Left lung (tissue), 10 donors: ENCODE measurements around the gene OSTF1. TPM values are rescaled to one million over a fixed set of nuclear protein-coding genes. Genes with fewer than 3 reads are reported as not detected.

Source experiments
- ATAC-seq: fragments of 200-7000 bp; cut with Tn5 transposase; one replicate; pipeline ENCODE4 v1.9.1; 2020; ENCODE audit warnings: moderate library complexity
- DNase-seq, 4 donors: peaks; one replicate each; pipeline ENCODE4 v3.0.0-alpha.2; 2013 to 2020
- H3K27ac ChIP-seq, 2 donors: fragments of 200-600 bp; sonication (generic) in 1 of 2; one replicate each; pipeline versions ENCODE4 v1.5.0 to v1.8.0; 2020 to 2021
- H3K27me3 ChIP-seq, 2 donors: fragments of 200-600 bp; sonication (generic) in 1 of 2; one replicate each; pipeline versions ENCODE4 v1.5.0 to v1.8.0; 2020 to 2021
- H3K36me3 ChIP-seq, 2 donors: fragments of 200-600 bp; sonication (generic) in 1 of 2; one replicate each; pipeline versions ENCODE4 v1.5.0 to v1.8.0; 2020 to 2021
- H3K4me1 ChIP-seq, 2 donors: fragments of 200-600 bp; one replicate each; pipeline ENCODE4 v1.8.0; 2021
- H3K4me3 ChIP-seq, 2 donors: fragments of 200-600 bp; sonication (generic) in 1 of 2; one replicate each; pipeline versions ENCODE4 v1.5.0 to v1.8.0; 2020 to 2021; ENCODE audit warnings: mild to moderate bottlenecking in 1 of 2
- H3K9me3 ChIP-seq, 2 donors: fragments of 200-600 bp; sonication (generic) in 1 of 2; one replicate each; pipeline versions ENCODE4 v1.5.0 to v1.8.0; 2020 to 2021
- intact Hi-C, 2 donors: fragments of 100-400 bp; cut with DNase I; formaldehyde crosslinking; loops; one replicate each; pipeline versions ENCODE4 v1.11.2 to v1.14.2; 2022
- polyA plus RNA-seq, 6 donors: library from polyadenylated mRNA; unstranded; fragments of 120-200 nt; gene quantifications; one replicate each; pipeline ENCODE4 v1.2.1, GENCODE V29; 2013; ENCODE audit not compliant: insufficient read length in 6 of 6
- total RNA-seq, 2 donors: library from RNA; stranded (reverse); fragmentation: NEBNext Ultra II Directional; extraction: Animal tissue kit (Norgen Biotek cat#: 25700); gene quantifications; one replicate each; pipeline ENCODE4 v1.2.1, GENCODE V29; 2021
- TF ChIP-seq, protein P1 (sequence below), 2 donors: fragments of 200-600 bp; sonication (generic) in 1 of 2; IDR thresholded peaks; one replicate each; pipeline versions ENCODE4 v1.5.0 to v1.8.0; 2021; ENCODE audit warnings: antibody characterized with exemption in 2 of 2
- donor health status: DM: no; HTN: yes; CAD: no.
- donor health status: DM: no; HTN: no; CAD: no.

Gene OSTF1
- total and polyA plus RNA-seq, 8 donors: 54.8 to 94.7 (median 61.9) TPM

DNA sequence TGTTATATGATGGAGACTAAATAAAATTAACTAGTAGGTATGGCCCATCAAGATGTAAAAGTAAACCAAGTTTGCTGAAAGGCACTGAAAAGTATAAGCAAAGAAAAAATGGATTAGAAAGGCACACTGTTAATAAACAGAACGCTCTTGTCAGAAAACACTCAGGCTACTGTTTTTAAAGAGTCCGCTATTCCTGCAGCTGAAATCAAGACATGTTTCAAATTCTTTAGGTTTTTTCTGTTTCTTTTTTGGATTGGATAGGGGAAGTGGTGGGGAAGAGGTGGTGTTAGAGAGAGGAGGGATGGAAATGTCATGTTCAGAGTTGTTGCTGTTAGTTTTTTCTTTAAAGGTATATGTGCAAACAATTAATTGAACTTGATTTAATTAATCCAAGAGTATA is 17.5 kb downstream of the OSTF1 start:
- H3K27ac ChIP-seq: peak overlapping the region; percentile 24 to 80

DNA sequence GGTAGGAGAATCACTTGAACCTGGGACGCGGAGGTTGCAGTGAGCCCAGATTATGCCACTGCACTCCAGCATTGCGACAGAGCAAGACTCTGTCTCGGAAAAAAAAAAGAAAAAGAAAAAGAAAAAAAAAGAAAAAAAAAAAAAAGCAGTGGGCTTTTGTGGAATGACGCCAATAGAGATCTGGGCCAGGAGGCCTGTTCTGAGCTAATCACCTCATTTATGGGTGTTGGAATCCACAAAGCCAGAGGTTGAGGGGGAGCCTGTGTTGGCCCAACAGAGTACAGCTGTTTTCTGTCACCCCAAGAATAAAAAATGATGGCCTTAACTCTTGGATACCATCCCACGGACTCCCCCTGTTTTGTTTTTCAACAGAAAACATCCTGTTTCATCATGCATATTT is 18.5 kb downstream of the OSTF1 start:
- H3K36me3 ChIP-seq: no peaks in the 10 kb centered on the region
- no peak overlapping the region for H3K4me3 ChIP-seq
- no peaks in the 10 kb centered on the region for H3K9me3 ChIP-seq
- ATAC-seq: peak; percentile 46
- H3K27me3 ChIP-seq: no peaks in the 10 kb centered on the region
- intact Hi-C loops: no loop called here
- peak overlapping the region; percentile 45 to 80 for H3K27ac ChIP-seq
- TF ChIP-seq, protein P1, sequence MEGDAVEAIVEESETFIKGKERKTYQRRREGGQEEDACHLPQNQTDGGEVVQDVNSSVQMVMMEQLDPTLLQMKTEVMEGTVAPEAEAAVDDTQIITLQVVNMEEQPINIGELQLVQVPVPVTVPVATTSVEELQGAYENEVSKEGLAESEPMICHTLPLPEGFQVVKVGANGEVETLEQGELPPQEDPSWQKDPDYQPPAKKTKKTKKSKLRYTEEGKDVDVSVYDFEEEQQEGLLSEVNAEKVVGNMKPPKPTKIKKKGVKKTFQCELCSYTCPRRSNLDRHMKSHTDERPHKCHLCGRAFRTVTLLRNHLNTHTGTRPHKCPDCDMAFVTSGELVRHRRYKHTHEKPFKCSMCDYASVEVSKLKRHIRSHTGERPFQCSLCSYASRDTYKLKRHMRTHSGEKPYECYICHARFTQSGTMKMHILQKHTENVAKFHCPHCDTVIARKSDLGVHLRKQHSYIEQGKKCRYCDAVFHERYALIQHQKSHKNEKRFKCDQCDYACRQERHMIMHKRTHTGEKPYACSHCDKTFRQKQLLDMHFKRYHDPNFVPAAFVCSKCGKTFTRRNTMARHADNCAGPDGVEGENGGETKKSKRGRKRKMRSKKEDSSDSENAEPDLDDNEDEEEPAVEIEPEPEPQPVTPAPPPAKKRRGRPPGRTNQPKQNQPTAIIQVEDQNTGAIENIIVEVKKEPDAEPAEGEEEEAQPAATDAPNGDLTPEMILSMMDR (IDR thresholded peaks at IDR 0.05): no peak
- DNase-seq: peak in 2 of 4 donors; percentile 90 to 94
- H3K4me1 ChIP-seq: peaks cover 0 to 97% of the 10 kb centered on the region in 2 donors

More for the DNA sequence above, 17.5 kb downstream of the OSTF1 start:
- H3K36me3 ChIP-seq: no peaks in the 10 kb centered on the region
- no peaks in the 10 kb centered on the region for H3K9me3 ChIP-seq
- TF ChIP-seq, protein P1 (IDR thresholded peaks at IDR 0.05): no peak
- H3K4me1 ChIP-seq: peaks cover 3 to 96% of the 10 kb centered on the region in 2 donors
- H3K27me3 ChIP-seq: no peaks in the 10 kb centered on the region
- intact Hi-C loops: no loop called here
- H3K4me3 ChIP-seq: no peak overlapping the region
- ATAC-seq (no peak), DNase-seq (peak in 2 of 4 donors; percentile 76 to 80)

DNA sequence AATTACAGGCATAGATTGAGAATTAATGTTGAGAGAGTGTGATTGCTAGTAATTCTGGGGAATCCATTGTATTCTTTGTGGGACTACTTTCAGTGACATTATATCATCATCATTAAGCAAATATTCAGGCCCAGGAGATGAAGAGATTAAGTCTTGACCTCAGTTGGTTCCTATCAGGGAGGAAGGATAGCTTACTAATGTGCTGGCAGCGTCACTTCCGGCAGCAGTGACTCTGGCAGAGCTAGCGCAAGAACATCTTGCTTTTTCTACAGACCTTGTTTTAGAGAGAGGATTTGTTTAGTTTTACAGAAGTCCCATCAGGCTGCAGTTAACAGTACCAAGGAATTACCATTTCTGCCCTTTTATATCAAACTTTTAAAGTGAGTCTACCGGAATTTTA is 20.3 kb downstream of the OSTF1 start:
- H3K27me3 ChIP-seq: no peaks in the 10 kb centered on the region
- TF ChIP-seq, protein P1 (IDR thresholded peaks at IDR 0.05): no peak
- no peaks in the 10 kb centered on the region for H3K36me3 ChIP-seq
- peak in 3 of 4 donors; percentile 56 to 86 (median 63) for DNase-seq
- H3K4me1 ChIP-seq: peaks cover 12 to 100% of the 10 kb centered on the region in 2 donors
- intact Hi-C loops: no loop called here
- H3K27ac ChIP-seq: peak overlapping the region; percentile 1 to 80
- ATAC-seq: peak; percentile 16
- no peaks in the 10 kb centered on the region for H3K9me3 ChIP-seq
- H3K4me3 ChIP-seq: no peak overlapping the region

DNA sequence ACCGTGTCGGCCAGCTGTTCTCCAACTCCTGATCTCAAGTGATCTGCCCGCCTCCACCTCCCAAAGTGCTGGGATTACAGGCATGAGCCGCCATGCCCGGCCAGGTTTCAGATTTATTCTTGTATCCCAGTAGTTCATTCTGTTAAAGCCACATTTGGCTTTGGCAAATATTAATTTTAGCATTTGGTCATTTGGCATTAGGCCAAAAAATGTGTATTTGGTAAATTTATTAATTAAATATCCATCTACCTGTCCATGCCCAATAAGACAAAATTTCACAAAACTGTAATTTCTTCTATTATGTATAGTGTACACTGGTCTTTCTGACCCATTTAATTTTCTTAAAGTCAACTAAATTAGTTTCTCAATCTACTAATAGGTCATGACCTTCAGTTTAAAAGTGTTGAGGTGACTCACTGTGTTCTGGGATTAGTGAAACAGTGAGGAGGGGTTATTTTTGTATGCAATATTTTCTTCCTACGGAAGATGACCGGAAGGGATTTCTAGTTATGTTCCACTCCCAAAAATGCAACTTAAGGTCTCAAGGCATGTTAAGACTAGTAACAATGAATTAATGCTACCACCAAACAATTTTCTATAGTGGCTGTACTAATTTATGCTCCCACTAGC is 21.0 kb downstream of the OSTF1 start:
- peak overlapping the region; percentile 1 to 80 for H3K27ac ChIP-seq
- H3K4me1 ChIP-seq: peaks cover 12 to 93% of the 10 kb centered on the region in 2 donors
- ATAC-seq: no peak
- TF ChIP-seq, protein P1 (IDR thresholded peaks at IDR 0.05): no peak
- H3K4me3 ChIP-seq: no peak overlapping the region
- no peaks in the 10 kb centered on the region for H3K9me3 ChIP-seq
- DNase-seq: no peak
- intact Hi-C loops: no loop called here
- no peaks in the 10 kb centered on the region for H3K36me3 ChIP-seq
- H3K27me3 ChIP-seq: no peaks in the 10 kb centered on the region

DNA sequence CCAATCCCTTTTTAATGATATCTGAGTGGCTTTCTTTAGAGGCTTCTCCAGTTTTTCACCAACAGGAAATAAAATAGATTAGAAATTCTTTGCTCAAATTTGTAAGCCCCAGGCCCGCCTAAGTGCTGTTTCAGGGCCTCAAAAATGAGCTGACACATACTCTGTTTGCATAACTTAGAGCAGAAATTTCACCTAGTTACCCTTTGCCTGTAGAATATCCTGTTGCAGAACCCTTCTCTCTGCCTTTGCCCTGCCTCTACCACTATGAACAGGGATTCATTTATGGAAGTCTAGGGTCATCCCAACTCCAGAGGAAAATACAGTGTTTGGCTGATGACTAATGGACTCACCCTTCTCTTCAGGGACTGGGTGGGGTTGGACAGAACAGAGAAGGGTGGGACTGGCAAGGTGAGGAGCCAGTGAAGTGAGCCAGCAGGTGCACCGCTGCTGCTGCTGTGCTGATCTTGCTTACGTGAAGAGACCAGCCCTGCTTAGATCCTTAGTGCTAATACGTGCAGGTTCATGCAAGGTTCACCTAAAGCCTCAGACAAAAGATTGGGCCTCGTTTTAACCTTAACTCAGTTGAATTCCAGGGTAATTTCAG is 22.8 kb downstream of the OSTF1 start:
- TF ChIP-seq, protein P1 (IDR thresholded peaks at IDR 0.05): no peak
- peak; percentile 87 for ATAC-seq
- Histone ChIP-seq H3K27ac (peak overlapping the region in 1 of 2 donors; percentile 80), H3K27me3 (no peaks in the 10 kb centered on the region), H3K9me3 (no peaks in the 10 kb centered on the region), H3K4me1 (peaks cover 12 to 85% of the 10 kb centered on the region in 2 donors), H3K4me3 (no peak overlapping the region), H3K36me3 (no peaks in the 10 kb centered on the region)
- no peak for DNase-seq
- intact Hi-C loops: no loop called here
